Measurements from ENCODE around the gene CSF3R. TPM values are rescaled to one million over a fixed set of nuclear protein-coding genes. Genes with fewer than 3 reads are reported as not detected.
A peak's percentile ranks its signal among the peaks of the same experiment; 100 is the strongest.
"Not testable (repeated sequence)": the region's sequence is repeated elsewhere in the genome, so short reads cannot be mapped to it uniquely, and the experiment has no call there.

The CSF3R gene
- total RNA-seq, 1 donor = not detected

GRCh38 chr1:36487906-36488305 is 5.2 kb upstream of the CSF3R start:
- Histone ChIP-seq H3K27ac (ENCODE audit: low read depth, low read length) (no peak overlapping the region), H3K4me3 (ENCODE audit: insufficient read depth, low read length) (no peak overlapping the region), H3K36me3 (ENCODE audit: insufficient read depth, low read length) (no peaks in the 10 kb centered on the region), H3K4me1 (ENCODE audit: insufficient read depth, low read length) (no peaks in the 10 kb centered on the region), H3K79me2 (ENCODE audit: insufficient read depth, low read length) (no peaks in the 10 kb centered on the region), H3K27me3 (ENCODE audit: insufficient read depth, low read length) (peaks cover 22% of the 10 kb centered on the region), H4K20me1 (ENCODE audit: insufficient read depth, low read length) (no peaks in the 10 kb centered on the region), H2AFZ (ENCODE audit: low read length) (no peak overlapping the region), H3K9me3 (ENCODE audit: low read depth, low read length) (no peaks in the 10 kb centered on the region), H3K4me2 (ENCODE audit: insufficient read depth, low read length) (no peak overlapping the region)
- peak; percentile 26 for DNase-seq (ENCODE audit: insufficient read length, low spot score, missing footprints)
- no peak for TF ChIP-seq CTCF (IDR thresholded peaks at IDR 0.05; ENCODE audit: extremely low read depth, low read depth, low read length)

GRCh38 chr1:36487336-36487725 is 4.6 kb upstream of the CSF3R start:
- not testable (repeated sequence) for H4K20me1 ChIP-seq (ENCODE audit: insufficient read depth, low read length); H3K36me3 ChIP-seq (ENCODE audit: insufficient read depth, low read length); H3K4me1 ChIP-seq (ENCODE audit: insufficient read depth, low read length); H2AFZ ChIP-seq (ENCODE audit: low read length); H3K4me3 ChIP-seq (ENCODE audit: insufficient read depth, low read length); H3K4me2 ChIP-seq (ENCODE audit: insufficient read depth, low read length); DNase-seq (ENCODE audit: insufficient read length, low spot score, missing footprints); H3K9me3 ChIP-seq (ENCODE audit: low read depth, low read length); H3K79me2 ChIP-seq (ENCODE audit: insufficient read depth, low read length); H3K27ac ChIP-seq (ENCODE audit: low read depth, low read length)
- H3K27me3 ChIP-seq (ENCODE audit: insufficient read depth, low read length) = peaks cover 18% of the 10 kb centered on the region

- Histone ChIP-seq H4K20me1 (ENCODE audit: insufficient read depth, low read length) (no peaks in the 10 kb centered on the region), H3K4me3 (ENCODE audit: insufficient read depth, low read length) (no peak overlapping the region), H3K79me2 (ENCODE audit: insufficient read depth, low read length) (no peaks in the 10 kb centered on the region), H2AFZ (ENCODE audit: low read length) (no peak overlapping the region), H3K4me2 (ENCODE audit: insufficient read depth, low read length) (no peak overlapping the region), H3K36me3 (ENCODE audit: insufficient read depth, low read length) (no peaks in the 10 kb centered on the region), H3K27me3 (ENCODE audit: insufficient read depth, low read length) (peaks cover 17% of the 10 kb centered on the region), H3K4me1 (ENCODE audit: insufficient read depth, low read length) (no peaks in the 10 kb centered on the region), H3K9me3 (ENCODE audit: low read depth, low read length) (no peaks in the 10 kb centered on the region), H3K27ac (ENCODE audit: low read depth, low read length) (no peak overlapping the region)
- DNase-seq (ENCODE audit: insufficient read length, low spot score, missing footprints) = peak; percentile 36
- TF ChIP-seq CTCF (IDR thresholded peaks at IDR 0.05; ENCODE audit: extremely low read depth, low read depth, low read length) = no peak
Observed at GRCh38 chr1:36486439-36487335, 4.0 kb upstream of the CSF3R start.

GRCh38 chr1:36486093-36486438 is 3.4 kb upstream of the CSF3R start:
- H3K27ac ChIP-seq (ENCODE audit: low read depth, low read length) = no peak overlapping the region
- no peaks in the 10 kb centered on the region for H3K36me3 ChIP-seq (ENCODE audit: insufficient read depth, low read length)
- H3K9me3 ChIP-seq (ENCODE audit: low read depth, low read length) = no peaks in the 10 kb centered on the region
- H3K4me1 ChIP-seq (ENCODE audit: insufficient read depth, low read length) = no peaks in the 10 kb centered on the region
- no peak for DNase-seq (ENCODE audit: insufficient read length, low spot score, missing footprints)
- H3K4me3 ChIP-seq (ENCODE audit: insufficient read depth, low read length) = no peak overlapping the region
- no peaks in the 10 kb centered on the region for H4K20me1 ChIP-seq (ENCODE audit: insufficient read depth, low read length)
- no peak overlapping the region for H3K4me2 ChIP-seq (ENCODE audit: insufficient read depth, low read length)
- TF ChIP-seq CTCF (IDR thresholded peaks at IDR 0.05; ENCODE audit: extremely low read depth, low read depth, low read length) = no peak
- no peaks in the 10 kb centered on the region for H3K79me2 ChIP-seq (ENCODE audit: insufficient read depth, low read length)
- H3K27me3 ChIP-seq (ENCODE audit: insufficient read depth, low read length) = peaks cover 23% of the 10 kb centered on the region
- no peak overlapping the region for H2AFZ ChIP-seq (ENCODE audit: low read length)

Measured in osteoblast (primary cell).